Hepatocyte (in vitro differentiated cells): Measurements from ENCODE around the gene ACD. TPM values are rescaled to one million over a fixed set of nuclear protein-coding genes. Genes with fewer than 3 reads are reported as not detected.

Source experiments
- DNase-seq: peaks from one replicate; pipeline ENCODE4 v3.0.0-alpha.2; 2016; ENCODE audit warnings: low spot score
- H2AFZ ChIP-seq: fragments of 200-600 bp; sonication (generic); 2 replicates; pipeline ENCODE4 v1.6.0; 2016; ENCODE audit warnings: antibody characterized with exemption, mild to moderate bottlenecking
- H3K27ac ChIP-seq: fragments of 200-600 bp; sonication (generic); 2 replicates; pipeline ENCODE4 v1.5.1; 2016; ENCODE audit warnings: mild to moderate bottlenecking
- H3K27me3 ChIP-seq: fragments of 200-600 bp; sonication (generic); 2 replicates; pipeline ENCODE4 v1.6.1; 2016
- H3K36me3 ChIP-seq: fragments of 200-600 bp; sonication (generic); replicated peaks from 2 replicates; pipeline ENCODE4 v1.5.1; 2016; ENCODE audit warnings: low read depth; ENCODE audit not compliant: insufficient read depth
- H3K4me1 ChIP-seq: fragments of 200-600 bp; sonication (generic); 2 replicates; pipeline ENCODE4 v1.5.1; 2016; ENCODE audit warnings: mild to moderate bottlenecking, moderate library complexity; ENCODE audit not compliant: insufficient read depth
- H3K4me2 ChIP-seq: fragments of 200-600 bp; sonication (generic); 2 replicates; pipeline ENCODE4 v1.6.0; 2016
- H3K4me3 ChIP-seq: fragments of 200-600 bp; sonication (generic); 2 replicates; pipeline ENCODE4 v1.5.1; 2016; ENCODE audit warnings: mild to moderate bottlenecking
- H3K79me2 ChIP-seq: fragments of 200-600 bp; sonication (generic); 2 replicates; pipeline ENCODE4 v1.6.0; 2017; ENCODE audit warnings: mild to moderate bottlenecking
- H3K9me2 ChIP-seq: fragments of 200-600 bp; sonication (generic); replicated peaks from 2 replicates; pipeline ENCODE4 v1.6.0; 2017; ENCODE audit warnings: mild to moderate bottlenecking; ENCODE audit not compliant: insufficient read depth
- H3K9me3 ChIP-seq: fragments of 200-600 bp; sonication (generic); 2 replicates; pipeline ENCODE4 v1.5.1; 2016; ENCODE audit warnings: low read depth, mild to moderate bottlenecking
- H4K20me1 ChIP-seq: fragments of 200-600 bp; sonication (generic); 2 replicates; pipeline ENCODE4 v1.6.0; 2016; ENCODE audit warnings: mild to moderate bottlenecking; ENCODE audit not compliant: insufficient read depth, poor library complexity, severe bottlenecking
- CTCF ChIP-seq: fragments of 200-600 bp; sonication (generic); IDR thresholded peaks from 2 replicates; pipeline ENCODE4 v1.5.1; 2016; ENCODE audit warnings: antibody characterized with exemption, mild to moderate bottlenecking; ENCODE audit not compliant: poor library complexity
- EZH2 ChIP-seq: fragments of 200-600 bp; sonication (generic); IDR thresholded peaks from 2 replicates; pipeline ENCODE4 v1.6.1; 2016; ENCODE audit warnings: antibody characterized with exemption, mild to moderate bottlenecking, borderline replicate concordance
- EZH2phosphoT487 ChIP-seq: fragments of 200-600 bp; sonication (generic); IDR thresholded peaks from one replicate; pipeline ENCODE4 v1.6.1; 2018; ENCODE audit warnings: antibody characterized with exemption, mild to moderate bottlenecking, low read depth, moderate library complexity; ENCODE audit not compliant: unreplicated experiment, severe bottlenecking
- WGBS: methylation state at CpG from one replicate; pipeline ENCODE4 v1.1.6; 2016; ENCODE audit warnings: low lambda C conversion rate; ENCODE audit errors: missing lambda C conversion rate; 5-methylcytosine and 5-hydroxymethylcytosine counted together
- polyA plus RNA-seq: library from polyadenylated mRNA; unstranded; fragments of >200 nt; fragmentation: Nextera tagmentation; extraction: Ambion mirVana; gene quantifications from 2 replicates; pipeline ENCODE4 v1.2.1, GENCODE V29; 2016
- total RNA-seq: library from RNA; depleted of rRNA; stranded (reverse); fragments of >200 nt; gene quantifications from 2 replicates; pipeline ENCODE4 v1.2.3, GENCODE V29; 2014

The ACD gene
- total and polyA plus RNA-seq, 2 experiments from 2014 or later: 18.5 to 26.3 TPM

GRCh38 chr16:67663877-67664222 is 3.8 kb upstream of the ACD start:
- no peak overlapping the region for H3K4me3 ChIP-seq

DNA sequence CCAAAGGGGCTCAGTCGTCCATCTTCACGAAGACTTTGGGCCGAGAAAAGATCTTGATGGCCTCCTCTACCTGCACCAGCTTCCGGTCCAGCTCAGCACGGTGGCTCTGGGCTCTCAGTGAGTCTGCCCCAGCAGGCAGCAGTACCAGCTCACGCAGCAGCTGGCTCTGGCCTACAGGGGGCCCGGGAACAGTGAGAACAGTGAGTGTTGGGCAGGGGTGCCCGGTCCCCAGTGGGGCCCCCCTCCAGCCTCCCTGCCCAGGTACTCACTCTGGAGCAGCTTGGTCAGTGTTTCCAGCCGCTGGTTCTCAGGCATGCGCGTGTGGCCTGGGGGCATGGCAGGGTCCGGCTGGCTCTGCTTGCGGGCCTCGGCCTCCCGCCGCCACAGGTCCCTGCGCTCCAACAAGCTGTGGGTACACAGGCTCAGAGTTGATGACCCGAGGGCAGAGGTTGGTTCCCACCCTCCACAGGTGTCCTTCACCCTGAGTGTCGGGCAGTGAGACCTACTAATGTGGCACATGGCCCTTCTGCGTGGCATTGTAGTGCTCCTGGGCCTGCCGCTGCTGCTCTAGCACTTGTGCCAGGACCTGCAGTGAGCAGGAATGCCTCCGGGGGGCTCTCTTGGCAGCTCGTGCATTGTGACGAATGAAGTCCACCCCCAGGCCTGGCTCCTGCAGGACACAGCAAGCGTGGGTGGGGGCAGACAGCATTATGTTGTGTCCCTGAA is 3.3 kb upstream of the ACD start:
- H3K79me2 ChIP-seq: peaks cover 7% of the 10 kb centered on the region
- H3K4me1 ChIP-seq: peaks cover 18% of the 10 kb centered on the region
- 87% methylated on average over 25 of the region's 25 CpGs for WGBS

More at GRCh38 chr16:67663877-67664222, 3.8 kb upstream of the ACD start:
- H3K27ac ChIP-seq: no peak overlapping the region
- no peak for DNase-seq
- H3K9me2 ChIP-seq: no peaks in the 10 kb centered on the region
- no peaks in the 10 kb centered on the region for H3K27me3 ChIP-seq
- WGBS: 98% methylated on average over 6 of the region's 6 CpGs
- no peak overlapping the region for H3K4me2 ChIP-seq
- peaks cover 18% of the 10 kb centered on the region for H3K4me1 ChIP-seq
- H3K79me2 ChIP-seq: peaks cover 5% of the 10 kb centered on the region
- H4K20me1 ChIP-seq: no peaks in the 10 kb centered on the region
- no peaks in the 10 kb centered on the region for H3K36me3 ChIP-seq
- TF ChIP-seq CTCF (no peak), EZH2 (no peak), EZH2phosphoT487 (no peak)
- no peaks in the 10 kb centered on the region for H3K9me3 ChIP-seq
- no peak overlapping the region for H2AFZ ChIP-seq

DNA sequence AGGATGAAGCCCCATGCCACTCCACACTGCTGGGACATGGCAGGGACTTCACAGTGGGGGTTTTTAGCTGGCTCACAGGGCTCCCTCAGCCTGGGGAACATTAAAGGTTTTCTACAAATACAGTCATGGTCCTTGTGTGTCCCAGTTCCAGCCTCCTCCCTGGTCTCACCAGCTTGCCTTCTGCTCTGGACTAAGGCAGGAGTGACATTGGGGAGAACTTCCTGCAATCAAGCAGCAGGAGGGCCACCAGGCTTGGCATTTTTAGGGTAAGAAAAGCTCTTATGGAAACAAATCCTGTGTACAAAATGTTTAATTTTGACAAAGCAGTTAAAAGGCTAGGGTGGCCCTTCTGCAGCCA is 2.6 kb upstream of the ACD start:
- H3K27ac ChIP-seq: no peak overlapping the region
- no peak overlapping the region for H3K4me2 ChIP-seq
- H3K9me2 ChIP-seq: no peaks in the 10 kb centered on the region
- no peak for TF ChIP-seq CTCF
- no peak for TF ChIP-seq EZH2
- TF ChIP-seq EZH2phosphoT487: no peak
- no peaks in the 10 kb centered on the region for H4K20me1 ChIP-seq
- H2AFZ ChIP-seq: no peak overlapping the region
- H3K9me3 ChIP-seq: no peaks in the 10 kb centered on the region
- DNase-seq: no peak
- peaks cover 7% of the 10 kb centered on the region for H3K79me2 ChIP-seq
- no peak overlapping the region for H3K4me3 ChIP-seq
- no peaks in the 10 kb centered on the region for H3K27me3 ChIP-seq
- peaks cover 17% of the 10 kb centered on the region for H3K4me1 ChIP-seq
- no peaks in the 10 kb centered on the region for H3K36me3 ChIP-seq

More for the DNA sequence above, 3.3 kb upstream of the ACD start:
- Histone ChIP-seq H3K4me2 (no peak overlapping the region), H3K36me3 (no peaks in the 10 kb centered on the region), H3K4me3 (no peak overlapping the region), H3K27me3 (no peaks in the 10 kb centered on the region), H3K27ac (no peak overlapping the region), H3K9me3 (no peaks in the 10 kb centered on the region), H3K9me2 (no peaks in the 10 kb centered on the region), H2AFZ (no peak overlapping the region), H4K20me1 (no peaks in the 10 kb centered on the region)
- DNase-seq: no peak
- TF ChIP-seq CTCF (no peak), EZH2phosphoT487 (no peak), EZH2 (no peak)
